Right lobe of liver (tissue), 6 donors: Measurements from ENCODE around the gene RTN4. TPM values are rescaled to one million over a fixed set of nuclear protein-coding genes. Genes with fewer than 3 reads are reported as not detected.

Experiments
- ATAC-seq, 4 donors: fragments of 200-7000 bp; cut with Tn5 transposase; one replicate each; pipeline ENCODE4 v1.9.1; 2020; ENCODE audit warnings: mild to moderate bottlenecking in 4 of 4, moderate library complexity in 4 of 4
- DNase-seq, 3 donors: peaks; one replicate each; pipeline ENCODE4 v3.0.0-alpha.2; 2020
- H3K27ac ChIP-seq, 3 donors: fragments of 200-600 bp; one replicate each; pipeline ENCODE4 v1.8.0; 2022
- H3K27me3 ChIP-seq, 2 donors: fragments of 200-600 bp; one replicate each; pipeline ENCODE4 v1.8.0; 2022
- H3K36me3 ChIP-seq, 4 donors: fragments of 200-600 bp; sonication (generic) in 1 of 4; one replicate each; pipeline versions ENCODE4 v1.5.1 to v1.8.0; 2017 to 2022; ENCODE audit warnings: control low read depth in 1 of 4
- H3K4me1 ChIP-seq, 4 donors: fragments of 200-600 bp; sonication (generic) in 1 of 4; one replicate each; pipeline versions ENCODE4 v1.5.1 to v1.8.0; 2017 to 2022; ENCODE audit warnings: control low read depth in 1 of 4
- H3K4me3 ChIP-seq, 3 donors: fragments of 200-600 bp; one replicate each; pipeline ENCODE4 v1.8.0; 2022
- H3K9me3 ChIP-seq, 4 donors: fragments of 200-600 bp; sonication (generic) in 1 of 4; one replicate each; pipeline versions ENCODE4 v1.5.1 to v1.8.0; 2017 to 2022; ENCODE audit warnings: control low read depth in 1 of 4
- CTCF ChIP-seq, 4 donors: fragments of 200-600 bp in 3 of 4; fragments of 450-650 bp in 1 of 4; IDR thresholded peaks; one replicate each; pipeline versions ENCODE4 v1.5.1 to v1.8.0; 2016 to 2022; ENCODE audit warnings: antibody characterized with exemption in 4 of 4, mild to moderate bottlenecking in 2 of 4
- POLR2A ChIP-seq: fragments of 450-650 bp; IDR thresholded peaks from one replicate; pipeline ENCODE4 v1.6.1; 2017; ENCODE audit warnings: antibody characterized with exemption, mild to moderate bottlenecking
- WGBS: methylation state at CpG from one replicate; pipeline ENCODE4 v1.1.6; 2018; ENCODE audit warnings: low coverage, low lambda C conversion rate; ENCODE audit not compliant: insufficient coverage; ENCODE audit errors: missing lambda C conversion rate; 5-methylcytosine and 5-hydroxymethylcytosine counted together
- intact Hi-C, 2 donors: fragments of 100-400 bp; cut with DNase I; formaldehyde crosslinking; loops; one replicate each; pipeline versions ENCODE4 v1.11.2 to v1.14.1; 2022
- total RNA-seq, 6 experiments: library from RNA; depleted of rRNA in 2 of 6; stranded (reverse); fragments of >200 nt in 2 of 6; fragmentation: NEBNext Ultra II Directional in 3 of 6; extraction: Animal tissue kit (Norgen Biotek cat#: 25700) in 3 of 6; gene quantifications; one replicate each; pipeline versions ENCODE4 v1.1.0 to v1.2.4, GENCODE V29; 2016 to 2023
- donor health status: DM: no; HTN: yes; CAD: no.
- donor health status: DM: no; HTN: no; CAD: no.
- donor health status: DM: no; HTN: no; CAD: no.
- donor health status: DM: no; HTN: yes; CAD: no.
- donor health status: DM: no; HTN: yes; CAD: no.

The RTN4 gene
- total RNA-seq, 6 experiments from 2014 or later = 126 to 195 (median 177) TPM

- no peaks in the 10 kb centered on the region for H3K27me3 ChIP-seq
- WGBS = 95% methylated on average over 4 of the region's 13 CpGs
- no peaks in the 10 kb centered on the region for H3K9me3 ChIP-seq
- TF ChIP-seq CTCF (IDR thresholded peaks at IDR 0.05) (no peak), POLR2A (no peak)
- DNase-seq (no peak), ATAC-seq (no peak)
- no peaks in the 10 kb centered on the region for H3K36me3 ChIP-seq
- H3K27ac ChIP-seq = no peak overlapping the region
- intact Hi-C loops = no loop called here
- H3K4me1 ChIP-seq = no peaks in the 10 kb centered on the region
- no peak overlapping the region for H3K4me3 ChIP-seq
Measured at GRCh38 chr2:54962511-54962910, 87.7 kb downstream of the RTN4 start.

GRCh38 chr2:54960164-54960563, 90.1 kb downstream of the RTN4 start:
- Histone ChIP-seq H3K27me3 (no peaks in the 10 kb centered on the region), H3K27ac (no peak overlapping the region), H3K9me3 (no peaks in the 10 kb centered on the region), H3K4me3 (no peak overlapping the region), H3K36me3 (no peaks in the 10 kb centered on the region), H3K4me1 (no peaks in the 10 kb centered on the region)
- no peak for TF ChIP-seq POLR2A
- TF ChIP-seq CTCF (IDR thresholded peaks at IDR 0.05) = no peak
- 97% methylated on average over 6 of the region's 7 CpGs for WGBS
- no peak for DNase-seq
- intact Hi-C loops = no loop called here
- no peak for ATAC-seq

GRCh38 chr2:54958717-54959371, 91.4 kb downstream of the RTN4 start:
- intact Hi-C loops = no loop called here
- H3K27me3 ChIP-seq = no peaks in the 10 kb centered on the region
- ATAC-seq (no peak), DNase-seq (no peak)
- 89% methylated on average over 12 of the region's 14 CpGs for WGBS
- H3K27ac ChIP-seq = no peak overlapping the region
- TF ChIP-seq CTCF (IDR thresholded peaks at IDR 0.05) (no peak), POLR2A (no peak)
- H3K9me3 ChIP-seq = no peaks in the 10 kb centered on the region
- no peaks in the 10 kb centered on the region for H3K36me3 ChIP-seq
- no peaks in the 10 kb centered on the region for H3K4me1 ChIP-seq
- H3K4me3 ChIP-seq = no peak overlapping the region

GRCh38 chr2:54957321-54957999, 92.8 kb downstream of the RTN4 start:
- DNase-seq = no peak
- Histone ChIP-seq H3K27ac (no peak overlapping the region), H3K4me3 (no peak overlapping the region), H3K27me3 (no peaks in the 10 kb centered on the region), H3K36me3 (no peaks in the 10 kb centered on the region), H3K9me3 (no peaks in the 10 kb centered on the region), H3K4me1 (no peaks in the 10 kb centered on the region)
- ATAC-seq = no peak
- TF ChIP-seq POLR2A (no peak), CTCF (IDR thresholded peaks at IDR 0.05) (no peak)
- intact Hi-C loops = no loop called here
- 89% methylated on average over 3 of the region's 18 CpGs for WGBS
